MM.1S (cell line): ENCODE results near the gene NPEPL1.

Source experiments
- DNase-seq: peaks from one replicate; pipeline ENCODE4 v3.0.0-alpha.2; 2015
- H2AFZ ChIP-seq: fragments of 300-600 bp; sonication (generic); 2 replicates; pipeline ENCODE4 v1.6.0; 2016; ENCODE audit warnings: antibody characterized with exemption, low read length
- H3F3A ChIP-seq: fragments of 300-600 bp; sonication (generic); 2 replicates; pipeline ENCODE4 v1.6.1; 2016; ENCODE audit warnings: mild to moderate bottlenecking, antibody characterized with exemption, low read length, moderate library complexity, mixed read lengths; ENCODE audit not compliant: insufficient read depth
- H3K27ac ChIP-seq: fragments of 300-600 bp; sonication (generic); 2 replicates; pipeline ENCODE4 v1.5.1; 2016; ENCODE audit warnings: mild to moderate bottlenecking, low read length
- H3K27me3 ChIP-seq: fragments of 300-600 bp; sonication (generic); replicated peaks from 2 replicates; pipeline ENCODE4 v1.6.0; 2016; ENCODE audit warnings: low read length; ENCODE audit not compliant: insufficient read depth
- H3K36me3 ChIP-seq: fragments of 300-600 bp; sonication (generic); replicated peaks from 2 replicates; pipeline ENCODE4 v1.6.1; 2016; ENCODE audit warnings: mild to moderate bottlenecking, low read length, mixed read lengths; ENCODE audit not compliant: insufficient read depth
- H3K4me1 ChIP-seq: fragments of 300-600 bp; sonication (generic); 2 replicates; pipeline ENCODE4 v1.6.1; 2016; ENCODE audit warnings: low read length, mixed read lengths
- H3K4me2 ChIP-seq: fragments of 300-600 bp; sonication (generic); 2 replicates; pipeline ENCODE4 v1.6.0; 2016; ENCODE audit warnings: low read depth, low read length
- H3K4me3 ChIP-seq: fragments of 300-600 bp; sonication (generic); 2 replicates; pipeline ENCODE4 v1.5.1; 2016; ENCODE audit warnings: low read length, mixed read lengths
- H3K79me2 ChIP-seq: fragments of 300-600 bp; sonication (generic); 2 replicates; pipeline ENCODE4 v1.6.1; 2016; ENCODE audit warnings: mixed run types, low read length, mixed read lengths
- H3K9ac ChIP-seq: fragments of 300-600 bp; sonication (generic); 2 replicates; pipeline ENCODE4 v1.6.1; 2016; ENCODE audit warnings: low read length, mixed read lengths
- H3K9me2 ChIP-seq: fragments of 300-600 bp; sonication (generic); replicated peaks from 2 replicates; pipeline ENCODE4 v1.6.1; 2016; ENCODE audit warnings: mild to moderate bottlenecking, low read length, mixed read lengths; ENCODE audit not compliant: insufficient read depth
- H3K9me3 ChIP-seq: fragments of 300-600 bp; sonication (generic); replicated peaks from 2 replicates; pipeline ENCODE4 v1.6.1; 2016; ENCODE audit warnings: mild to moderate bottlenecking, low read length, mixed read lengths; ENCODE audit not compliant: insufficient read depth
- H4K20me1 ChIP-seq: fragments of 300-600 bp; sonication (generic); 2 replicates; pipeline ENCODE4 v1.6.1; 2016; ENCODE audit warnings: mild to moderate bottlenecking, low read length, moderate library complexity, mixed read lengths; ENCODE audit not compliant: insufficient read depth
- EZH2 ChIP-seq: fragments of 300-600 bp; sonication (generic); optimal IDR thresholded peaks from 2 replicates; pipeline ENCODE3; 2017; ENCODE audit warnings: low read depth, mild to moderate bottlenecking, antibody characterized with exemption, low read length, mixed read lengths
- EZH2phosphoT487 ChIP-seq: fragments of 300-600 bp; sonication (generic); IDR thresholded peaks from 2 replicates; pipeline ENCODE4 v1.6.1; 2018; ENCODE audit warnings: antibody characterized with exemption, low read length
- TF ChIP-seq, protein P1 (sequence below): fragments of 300-600 bp; sonication (generic); IDR thresholded peaks from 2 replicates; pipeline ENCODE4 v1.5.1; 2016; ENCODE audit warnings: antibody characterized with exemption, low read length, mixed read lengths

The NPEPL1 gene

DNA sequence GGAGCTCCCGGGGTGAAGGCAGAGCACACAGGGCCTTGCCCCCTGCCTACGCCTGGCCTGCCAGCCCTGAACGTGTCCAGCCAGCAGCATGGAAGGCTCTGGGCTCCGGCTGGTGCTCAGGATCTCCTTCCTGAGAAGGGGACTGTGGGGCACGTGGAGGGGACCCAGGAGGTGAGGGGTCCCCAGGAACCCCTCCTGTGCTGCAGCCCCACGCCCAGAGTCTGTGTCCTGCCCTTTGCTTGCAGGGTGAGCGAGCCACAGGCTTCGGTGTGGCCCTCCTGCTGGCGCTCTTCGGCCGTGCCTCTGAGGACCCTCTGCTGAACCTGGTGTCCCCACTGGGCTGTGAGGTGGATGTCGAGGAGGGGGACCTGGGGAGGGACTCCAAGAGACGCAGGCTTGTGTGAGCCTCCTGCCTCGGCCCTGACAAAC, 22.3 kb downstream of the NPEPL1 start:
- no peaks in the 10 kb centered on the region for H4K20me1 ChIP-seq
- H3K27me3 ChIP-seq, result peaks cover 11% of the 10 kb centered on the region; the same call in 1 of the 2 replicates
- H3K9me2 ChIP-seq, result no peaks in the 10 kb centered on the region
- H3K4me2 ChIP-seq, result no peak overlapping the region
- no peak overlapping the region for H3K4me3 ChIP-seq
- DNase-seq, result no peak
- no peak overlapping the region for H3K9ac ChIP-seq
- no peaks in the 10 kb centered on the region for H3K9me3 ChIP-seq
- H3K4me1 ChIP-seq, result no peaks in the 10 kb centered on the region
- TF ChIP-seq, protein P1, sequence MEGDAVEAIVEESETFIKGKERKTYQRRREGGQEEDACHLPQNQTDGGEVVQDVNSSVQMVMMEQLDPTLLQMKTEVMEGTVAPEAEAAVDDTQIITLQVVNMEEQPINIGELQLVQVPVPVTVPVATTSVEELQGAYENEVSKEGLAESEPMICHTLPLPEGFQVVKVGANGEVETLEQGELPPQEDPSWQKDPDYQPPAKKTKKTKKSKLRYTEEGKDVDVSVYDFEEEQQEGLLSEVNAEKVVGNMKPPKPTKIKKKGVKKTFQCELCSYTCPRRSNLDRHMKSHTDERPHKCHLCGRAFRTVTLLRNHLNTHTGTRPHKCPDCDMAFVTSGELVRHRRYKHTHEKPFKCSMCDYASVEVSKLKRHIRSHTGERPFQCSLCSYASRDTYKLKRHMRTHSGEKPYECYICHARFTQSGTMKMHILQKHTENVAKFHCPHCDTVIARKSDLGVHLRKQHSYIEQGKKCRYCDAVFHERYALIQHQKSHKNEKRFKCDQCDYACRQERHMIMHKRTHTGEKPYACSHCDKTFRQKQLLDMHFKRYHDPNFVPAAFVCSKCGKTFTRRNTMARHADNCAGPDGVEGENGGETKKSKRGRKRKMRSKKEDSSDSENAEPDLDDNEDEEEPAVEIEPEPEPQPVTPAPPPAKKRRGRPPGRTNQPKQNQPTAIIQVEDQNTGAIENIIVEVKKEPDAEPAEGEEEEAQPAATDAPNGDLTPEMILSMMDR, result no peak
- TF ChIP-seq EZH2phosphoT487, result no peak
- TF ChIP-seq EZH2, result no peak
- H3K79me2 ChIP-seq, result no peaks in the 10 kb centered on the region
- no peaks in the 10 kb centered on the region for H3F3A ChIP-seq
- no peak overlapping the region for H3K27ac ChIP-seq
- H2AFZ ChIP-seq, result no peak overlapping the region
- no peaks in the 10 kb centered on the region for H3K36me3 ChIP-seq

DNA sequence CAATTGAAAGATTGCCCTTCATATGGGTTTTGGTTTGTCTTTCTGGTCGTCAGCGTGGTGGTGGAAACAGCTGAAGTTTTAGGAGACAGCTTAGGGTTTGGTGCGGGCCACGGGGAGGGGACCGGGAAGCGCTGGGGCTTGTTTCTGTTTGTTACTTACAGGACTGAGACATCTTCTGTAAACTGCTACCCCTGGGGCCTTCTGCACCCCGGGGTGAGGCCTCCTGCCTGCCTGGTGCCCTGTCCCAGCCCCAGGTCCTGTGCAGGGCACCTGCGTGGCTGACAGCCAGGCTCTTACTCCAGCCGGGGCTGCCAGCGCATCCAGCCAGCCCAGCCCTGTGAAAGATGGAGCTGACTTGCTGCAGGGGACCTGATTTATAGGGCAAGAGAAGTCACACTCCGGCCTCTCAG, 22.8 kb downstream of the NPEPL1 start:
- Histone ChIP-seq H3K36me3 (no peaks in the 10 kb centered on the region), H3K9ac (no peak overlapping the region), H3K4me1 (no peaks in the 10 kb centered on the region), H3K9me3 (no peaks in the 10 kb centered on the region), H3K27me3 (peaks cover 15% of the 10 kb centered on the region; the same call in 1 of the 2 replicates), H3K27ac (no peak overlapping the region), H3K9me2 (no peaks in the 10 kb centered on the region), H2AFZ (no peak overlapping the region), H3K4me2 (no peak overlapping the region), H3K4me3 (no peak overlapping the region), H3F3A (no peaks in the 10 kb centered on the region), H3K79me2 (no peaks in the 10 kb centered on the region), H4K20me1 (no peaks in the 10 kb centered on the region)
- no peak for TF ChIP-seq EZH2
- TF ChIP-seq, protein P1, result no peak
- no peak for TF ChIP-seq EZH2phosphoT487
- DNase-seq, result no peak

DNA sequence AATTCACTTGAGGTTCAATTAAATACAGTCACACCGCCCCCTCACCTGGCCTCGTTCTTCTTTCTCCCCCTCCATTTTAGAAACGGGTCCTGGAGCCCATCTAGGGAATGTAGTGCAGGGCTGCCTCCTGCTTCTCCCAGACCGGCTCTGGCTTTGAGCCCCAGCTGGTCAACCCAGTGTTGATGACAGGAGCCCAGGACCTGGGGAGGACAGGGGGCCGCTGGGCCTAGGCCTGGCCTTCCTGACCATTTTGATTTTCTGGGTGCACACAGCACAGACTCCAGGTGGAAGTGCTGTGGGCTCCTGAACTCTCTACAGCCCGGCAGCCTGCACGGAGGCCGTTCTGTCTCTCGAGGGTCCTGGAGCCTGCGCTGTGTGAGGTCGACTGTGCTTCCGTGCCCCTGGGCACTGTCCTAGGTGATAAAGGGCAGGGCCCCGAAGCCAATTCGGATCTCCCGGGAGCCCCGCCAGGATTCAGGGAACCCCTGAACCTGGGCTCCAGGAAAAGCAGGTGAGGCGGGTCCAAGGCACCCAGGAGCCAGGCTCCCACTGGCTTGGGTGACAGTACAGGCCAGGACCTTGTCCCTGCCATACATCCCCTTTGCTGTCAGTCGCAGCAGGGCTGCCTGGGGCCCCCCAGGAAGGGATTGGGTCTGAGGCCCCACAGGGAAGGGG, 23.3 kb downstream of the NPEPL1 start:
- no peaks in the 10 kb centered on the region for H3K79me2 ChIP-seq
- H3K4me3 ChIP-seq, result no peak overlapping the region
- no peak overlapping the region for H3K27ac ChIP-seq
- no peak for TF ChIP-seq EZH2phosphoT487
- no peak for TF ChIP-seq EZH2
- TF ChIP-seq, protein P1, result no peak
- no peaks in the 10 kb centered on the region for H3K36me3 ChIP-seq
- no peak overlapping the region for H3K9ac ChIP-seq
- no peaks in the 10 kb centered on the region for H3K4me1 ChIP-seq
- H3K9me3 ChIP-seq, result no peaks in the 10 kb centered on the region
- no peak overlapping the region for H2AFZ ChIP-seq
- peaks cover 20% of the 10 kb centered on the region for H3K27me3 ChIP-seq
- H3F3A ChIP-seq, result no peaks in the 10 kb centered on the region
- no peak overlapping the region for H3K4me2 ChIP-seq
- no peaks in the 10 kb centered on the region for H4K20me1 ChIP-seq
- no peak for DNase-seq
- no peaks in the 10 kb centered on the region for H3K9me2 ChIP-seq
